Liver (tissue), 9 donors: ENCODE measurements around the gene A4GALT. TPM values are rescaled to one million over a fixed set of nuclear protein-coding genes. Genes with fewer than 3 reads are reported as not detected.
"Not testable (repeated sequence)": the region's sequence is repeated elsewhere in the genome, so short reads cannot be mapped to it uniquely, and the experiment has no call there.

Source experiments
- DNase-seq: peaks from one replicate; pipeline ENCODE4 v3.0.0-alpha.2; 2017; ENCODE audit warnings: low spot score
- H3K27ac ChIP-seq, 2 donors: one replicate each; pipeline ENCODE4 v1.7.0; 2013; ENCODE audit warnings: inconsistent platforms in 2 of 2, low read length in 2 of 2, control low read depth in 1 of 2, low read depth in 1 of 2, mild to moderate bottlenecking in 1 of 2
- H3K27me3 ChIP-seq, 4 donors: one replicate each; pipeline versions ENCODE4 v1.6.1 to v1.7.0; 2013; ENCODE audit warnings: low read length in 3 of 4, inconsistent platforms in 1 of 4, mild to moderate bottlenecking in 1 of 4, moderate library complexity in 1 of 4; ENCODE audit not compliant: control insufficient read depth in 4 of 4, insufficient read depth in 4 of 4
- H3K36me3 ChIP-seq, 4 donors: one replicate each; pipeline versions ENCODE4 v1.6.1 to v1.7.0; 2013; ENCODE audit warnings: low read length in 3 of 4, mild to moderate bottlenecking in 3 of 4, low read depth in 1 of 4, moderate library complexity in 1 of 4; ENCODE audit not compliant: control insufficient read depth in 4 of 4, insufficient read depth in 3 of 4
- H3K4me1 ChIP-seq, 4 donors: one replicate each; pipeline versions ENCODE4 v1.6.1 to v1.7.0; 2013; ENCODE audit warnings: low read length in 3 of 4, mild to moderate bottlenecking in 3 of 4, moderate library complexity in 1 of 4; ENCODE audit not compliant: control insufficient read depth in 4 of 4, insufficient read depth in 4 of 4
- H3K4me3 ChIP-seq, 3 donors: one replicate each; pipeline versions ENCODE4 v1.6.1 to v1.7.0; 2013; ENCODE audit warnings: low read length in 3 of 3, control low read depth in 1 of 3, low read depth in 1 of 3, mild to moderate bottlenecking in 1 of 3
- H3K9ac ChIP-seq, 2 donors: one replicate each; pipeline ENCODE4 v1.7.0; 2013; ENCODE audit warnings: low read length in 2 of 2, mild to moderate bottlenecking in 2 of 2, moderate library complexity in 2 of 2, control low read depth in 1 of 2, low read depth in 1 of 2
- H3K9me3 ChIP-seq, 4 donors: one replicate each; pipeline versions ENCODE4 v1.6.1 to v1.7.0; 2013; ENCODE audit warnings: low read length in 3 of 4; ENCODE audit not compliant: control insufficient read depth in 4 of 4
- CTCF ChIP-seq: fragments of 150-350 bp; IDR thresholded peaks from 2 replicates; pipeline ENCODE4 v1.5.1; 2017; ENCODE audit warnings: improper control_type of control experiment, low read depth, low read length; ENCODE audit not compliant: missing input control
- EGR1 ChIP-seq, 2 donors: IDR thresholded peaks; 2 replicates each; pipeline ENCODE4 v1.6.1; 2016 to 2018; ENCODE audit warnings: antibody characterized with exemption in 2 of 2, low read depth in 2 of 2
- FOXA1 ChIP-seq: IDR thresholded peaks from 2 replicates; pipeline ENCODE4 v1.6.1; 2016; ENCODE audit warnings: antibody characterized with exemption
- GABPA ChIP-seq, 2 donors: IDR thresholded peaks in 1 of 2; conservative IDR thresholded peaks in 1 of 2; 2 replicates each; pipeline ENCODE4 v1.6.1; 2016; ENCODE audit warnings: antibody characterized with exemption in 2 of 2, mild to moderate bottlenecking in 1 of 2, moderate library complexity in 1 of 2
- HNF4A ChIP-seq, 2 donors: conservative IDR thresholded peaks; 2 replicates each; pipeline ENCODE4 v1.6.1; 2016; ENCODE audit warnings: antibody characterized with exemption in 2 of 2, mild to moderate bottlenecking in 2 of 2
- HNF4G ChIP-seq: IDR thresholded peaks from 2 replicates; pipeline ENCODE4 v1.6.1; 2016; ENCODE audit warnings: antibody characterized with exemption
- JUND ChIP-seq, 2 donors: IDR thresholded peaks; 2 replicates each; pipeline ENCODE4 v1.6.1; 2016; ENCODE audit warnings: antibody characterized with exemption in 2 of 2
- MAX ChIP-seq: IDR thresholded peaks from 2 replicates; pipeline ENCODE4 v1.6.1; 2016; ENCODE audit warnings: antibody characterized with exemption
- NR2F2 ChIP-seq: IDR thresholded peaks from 2 replicates; pipeline ENCODE4 v1.6.1; 2016; ENCODE audit warnings: antibody characterized with exemption
- RAD21 ChIP-seq, 2 donors: IDR thresholded peaks; 2 replicates each; pipeline ENCODE4 v1.6.1; 2016; ENCODE audit warnings: antibody characterized with exemption in 2 of 2, mild to moderate bottlenecking in 2 of 2
- RXRA ChIP-seq, 2 donors: IDR thresholded peaks; 2 replicates each; pipeline ENCODE4 v1.6.1; 2017 to 2018; ENCODE audit warnings: antibody characterized with exemption in 2 of 2, mild to moderate bottlenecking in 1 of 2
- TAF1 ChIP-seq: conservative IDR thresholded peaks from 2 replicates; pipeline ENCODE4 v1.6.1; 2016; ENCODE audit warnings: antibody characterized with exemption, mild to moderate bottlenecking
- WGBS: extraction: QIAGEN DNeasy Blood & Tissue Kit; methylation state at CpG from one replicate; pipeline ENCODE4 v1.1.7; 2013; 5-methylcytosine and 5-hydroxymethylcytosine counted together
- polyA plus RNA-seq, 2 donors: library from polyadenylated mRNA; stranded (reverse) in 1 of 2; unstranded in 1 of 2; fragments of 200-250 nt in 1 of 2; fragments of >200 nt in 1 of 2; fragmentation: Nextera tagmentation in 1 of 2; extraction: Ambion mirVana in 1 of 2; gene quantifications; one replicate each; pipeline versions ENCODE4 v1.2.1 to v1.2.3, GENCODE V29; 2013 to 2015
- total RNA-seq, 2 donors: library from RNA; depleted of rRNA; stranded (reverse); fragments of >200 nt; gene quantifications; one replicate each; pipeline ENCODE4 v1.2.3, GENCODE V29; 2014
- donor health status: healthy.
- donor health status: healthy.
- donor health status: healthy.
- donor health status: healthy.
- donor health status: healthy.

Gene A4GALT
- total and polyA plus RNA-seq, 4 donors: 1.6 to 8.2 (median 2.0) TPM

GRCh38 chr22:42742940-42743339 is 22.3 kb upstream of the A4GALT start:
- Histone ChIP-seq H3K9ac (no peak overlapping the region), H3K9me3 (no peaks in the 10 kb centered on the region), H3K36me3 (no peaks in the 10 kb centered on the region), H3K27ac (no peak overlapping the region), H3K4me3 (no peak overlapping the region), H3K27me3 (no peaks in the 10 kb centered on the region), H3K4me1 (no peaks in the 10 kb centered on the region)
- DNase-seq: no peak
- no peak for TF ChIP-seq CTCF
- TF ChIP-seq HNF4G: no peak
- no peak for TF ChIP-seq FOXA1
- TF ChIP-seq RAD21 (IDR thresholded peaks at IDR 0.05): no peak
- no peak for TF ChIP-seq TAF1
- no peak for TF ChIP-seq HNF4A (conservative IDR thresholded peaks at IDR 0.05)
- no peak for TF ChIP-seq RXRA (IDR thresholded peaks at IDR 0.05)
- no peak for TF ChIP-seq EGR1 (IDR thresholded peaks at IDR 0.05; ENCODE audit: low read depth in 2 of 2)
- 79% methylated on average over 8 of the region's 8 CpGs for WGBS

- H3K9me3 ChIP-seq, DNase-seq, H3K9ac ChIP-seq, H3K27me3 ChIP-seq, H3K27ac ChIP-seq, H3K4me1 ChIP-seq, H3K36me3 ChIP-seq, H3K4me3 ChIP-seq: not testable (repeated sequence)
- WGBS: 93% methylated on average over 5 of the region's 5 CpGs
These were observed 19.6 kb upstream of the A4GALT start for GRCh38 chr22:42740320-42740719.

- Histone ChIP-seq H3K4me1 (no peaks in the 10 kb centered on the region), H3K27me3 (no peaks in the 10 kb centered on the region), H3K27ac (no peak overlapping the region), H3K4me3 (no peak overlapping the region), H3K9ac (no peak overlapping the region), H3K9me3 (no peaks in the 10 kb centered on the region), H3K36me3 (no peaks in the 10 kb centered on the region)
- TF ChIP-seq GABPA (IDR thresholded peaks at IDR 0.05 in 1 of 2, conservative IDR thresholded peaks at IDR 0.05 in 1 of 2) (no peak), HNF4G (no peak), MAX (no peak), JUND (IDR thresholded peaks at IDR 0.05) (no peak), NR2F2 (no peak), TAF1 (no peak)
- no peak for DNase-seq
- WGBS: 75% methylated on average over 6 of the region's 6 CpGs
These were observed 13.7 kb upstream of the A4GALT start for GRCh38 chr22:42734406-42734805.

GRCh38 chr22:42733394-42733793 is 12.7 kb upstream of the A4GALT start:
- H3K9me3 ChIP-seq, H3K36me3 ChIP-seq, H3K4me1 ChIP-seq, H3K4me3 ChIP-seq, H3K27me3 ChIP-seq, DNase-seq, H3K9ac ChIP-seq, H3K27ac ChIP-seq: not testable (repeated sequence)
- WGBS: 94% methylated on average over 3 of the region's 3 CpGs
